HG03064 (cell line): ENCODE results near the gene PRMT1.
"Not testable (repeated sequence)": the region's sequence is repeated elsewhere in the genome, so short reads cannot be mapped to it uniquely, and the experiment has no call there.

Source experiments
- ATAC-seq: cut with Tn5 transposase; IDR thresholded peaks from one replicate; pipeline ENCODE4 v1.9.1; 2021; ENCODE audit warnings: low read depth; ENCODE audit not compliant: unreplicated experiment

The PRMT1 gene

GRCh38 chr19:49677231-49677900 lies at the start of gene PRMT1:
Gene PRMT1 (plus strand): TSS chr19:49677271. CDS start chr19:49677281, 10 bp downstream.
- no peak for ATAC-seq

GRCh38 chr19:49629659-49630058 lies 47.4 kb upstream of the PRMT1 start:
- no peak for ATAC-seq

GRCh38 chr19:49631014-49631588 lies 46.0 kb upstream of the PRMT1 start:
- no peak for ATAC-seq

GRCh38 chr19:49631610-49632192 lies 45.4 kb upstream of the PRMT1 start:
- no peak for ATAC-seq

GRCh38 chr19:49632576-49632975 lies 44.5 kb upstream of the PRMT1 start:
- no peak for ATAC-seq

GRCh38 chr19:49633273-49633672 lies 43.8 kb upstream of the PRMT1 start:
- not testable (repeated sequence) for ATAC-seq

- ATAC-seq, result no peak
Observed at GRCh38 chr19:49635530-49636232, 41.4 kb upstream of the PRMT1 start.

GRCh38 chr19:49636233-49636932 lies 40.7 kb upstream of the PRMT1 start:
- no peak for ATAC-seq

- ATAC-seq, result no peak
Observed at GRCh38 chr19:49637821-49638738, 39.0 kb upstream of the PRMT1 start.

GRCh38 chr19:49639401-49640112 lies 37.5 kb upstream of the PRMT1 start:
- no peak for ATAC-seq

GRCh38 chr19:49640113-49640898 lies 36.8 kb upstream of the PRMT1 start, which contains the start of gene RRAS:
Gene RRAS (minus strand): TSS chr19:49640143. CDS start chr19:49640098, 45 bp downstream.
- peak; percentile 47 for ATAC-seq

- ATAC-seq, result peak; percentile 53
Observed at GRCh38 chr19:49641688-49642491, 35.2 kb upstream of the PRMT1 start, which contains the start of gene SCAF1. Gene SCAF1 (plus strand): TSS chr19:49642209. CDS start chr19:49645027, 2,818 bp downstream.

GRCh38 chr19:49642492-49643035 lies 34.5 kb upstream of the PRMT1 start:
- no peak for ATAC-seq

GRCh38 chr19:49643466-49643865 lies 33.6 kb upstream of the PRMT1 start:
- no peak for ATAC-seq

GRCh38 chr19:49645592-49645991 lies 31.5 kb upstream of the PRMT1 start:
- no peak for ATAC-seq

GRCh38 chr19:49645995-49646394 lies 31.1 kb upstream of the PRMT1 start:
- ATAC-seq, result no peak

GRCh38 chr19:49646586-49646985 lies 30.5 kb upstream of the PRMT1 start:
- no peak for ATAC-seq
